Subcutaneous abdominal adipose tissue (tissue), 5 donors: ENCODE results near the gene BIK.

Experiments used
- H3K27ac ChIP-seq: one replicate; pipeline ENCODE4 v1.7.0; 2013; ENCODE audit warnings: low read depth, mild to moderate bottlenecking, inconsistent platforms, low read length, moderate library complexity
- H3K27me3 ChIP-seq, 5 donors: one replicate each; pipeline ENCODE4 v1.7.0; 2013; ENCODE audit warnings: low read length in 5 of 5, inconsistent platforms in 1 of 5; ENCODE audit not compliant: control insufficient read depth in 5 of 5, insufficient read depth in 4 of 5
- H3K36me3 ChIP-seq, 5 donors: one replicate each; pipeline ENCODE4 v1.7.0; 2013; ENCODE audit warnings: low read length in 5 of 5; ENCODE audit not compliant: control insufficient read depth in 5 of 5, insufficient read depth in 5 of 5
- H3K4me1 ChIP-seq, 5 donors: one replicate each; pipeline ENCODE4 v1.7.0; 2013; ENCODE audit warnings: low read length in 5 of 5, mild to moderate bottlenecking in 3 of 5, moderate library complexity in 1 of 5; ENCODE audit not compliant: control insufficient read depth in 5 of 5, insufficient read depth in 5 of 5
- H3K4me3 ChIP-seq, 5 donors: one replicate each; pipeline ENCODE4 v1.7.0; 2013; ENCODE audit warnings: low read length in 5 of 5, low read depth in 1 of 5
- H3K9ac ChIP-seq, 5 donors: one replicate each; pipeline ENCODE4 v1.7.0; 2013; ENCODE audit warnings: low read length in 5 of 5, mild to moderate bottlenecking in 4 of 5, moderate library complexity in 3 of 5
- H3K9me3 ChIP-seq, 5 donors: one replicate each; pipeline ENCODE4 v1.7.0; 2013; ENCODE audit warnings: low read length in 5 of 5; ENCODE audit not compliant: control insufficient read depth in 5 of 5
- donor health status: healthy.
- donor health status: healthy.
- donor health status: healthy.
- donor health status: healthy.
- donor health status: healthy.

BIK gene

DNA sequence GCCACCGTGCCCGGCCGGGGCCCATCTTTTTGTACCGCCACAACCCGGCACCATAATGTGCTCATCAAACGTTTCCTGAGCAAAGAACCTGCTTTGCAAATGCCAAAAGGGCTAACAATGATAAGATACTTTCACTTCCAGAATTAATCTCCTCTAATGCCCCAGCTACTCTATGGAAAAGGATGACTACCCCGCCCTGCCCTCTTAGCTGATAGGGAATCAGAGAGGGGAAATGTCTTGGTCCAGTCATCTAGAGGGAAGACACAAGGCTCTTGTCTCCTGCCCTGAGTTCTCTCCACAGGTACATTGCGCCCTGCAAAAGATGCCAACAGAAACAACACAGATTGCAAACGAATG lies 21.9 kb upstream of the BIK start:
- peak overlapping the region in 3 of 5 donors; percentile 40 to 71 (median 70) for H3K9ac ChIP-seq
- no peaks in the 10 kb centered on the region for H3K27me3 ChIP-seq
- peak overlapping the region; percentile 79 to 94 (median 83) for H3K4me3 ChIP-seq
- no peak overlapping the region for H3K27ac ChIP-seq
- peaks cover 2 to 13% (median 11%) of the 10 kb centered on the region in 5 donors for H3K4me1 ChIP-seq
- no peaks in the 10 kb centered on the region for H3K9me3 ChIP-seq
- H3K36me3 ChIP-seq: peaks cover 0 to 2% (median 0%) of the 10 kb centered on the region in 5 donors

GRCh38 chr22:43088984-43089717 lies 21.4 kb upstream of the BIK start, which contains the start of gene TTLL1:
Gene TTLL1, minus strand, starts transcription at chr22:43089391. Its CDS starts 13,805 bp downstream, at chr22:43075586.
- Histone ChIP-seq H3K27ac (peak within 1 kb of the TSS; percentile 6), H3K4me1 (peaks cover 2 to 13% (median 11%) of the 10 kb centered on the region in 5 donors), H3K4me3 (peak within 1 kb of the TSS; percentile 79 to 94 (median 83)), H3K9ac (peak within 1 kb of the TSS in 4 of 5 donors; percentile 66 to 79 (median 73)), H3K27me3 (no peaks in the 10 kb centered on the region), H3K9me3 (no peaks in the 10 kb centered on the region), H3K36me3 (peaks cover 0 to 2% (median 0%) of the 10 kb centered on the region in 5 donors)

- Histone ChIP-seq H3K9me3 (no peaks in the 10 kb centered on the region), H3K36me3 (peaks cover 0 to 2% (median 0%) of the 10 kb centered on the region in 5 donors), H3K27me3 (no peaks in the 10 kb centered on the region), H3K27ac (no peak overlapping the region), H3K4me3 (no peak overlapping the region), H3K9ac (no peak overlapping the region), H3K4me1 (peaks cover 2 to 13% (median 11%) of the 10 kb centered on the region in 5 donors)
These were observed 20.3 kb upstream of the BIK start for GRCh38 chr22:43090130-43090789.

DNA sequence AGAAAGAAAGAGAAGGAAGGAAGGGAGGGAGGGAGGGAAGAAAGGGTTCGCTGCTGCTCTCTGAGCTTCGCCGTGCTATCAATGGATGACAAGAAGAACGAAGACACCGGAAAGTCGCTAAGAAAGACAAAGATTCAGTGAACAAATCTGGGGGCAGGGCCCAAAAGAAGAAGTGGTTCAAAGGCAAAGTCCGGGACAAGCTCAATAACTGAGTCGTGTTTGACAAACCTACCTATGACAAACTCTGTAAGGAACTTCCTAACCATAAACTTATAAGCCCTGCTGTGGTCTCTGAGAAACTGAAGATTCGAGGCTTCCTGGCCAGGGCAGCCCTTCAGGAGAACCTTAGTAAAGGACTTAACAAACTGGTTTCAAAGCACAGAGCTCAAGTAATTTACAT lies 18.5 kb upstream of the BIK start:
- Histone ChIP-seq H3K36me3 (no peaks in the 10 kb centered on the region), H3K4me1 (peaks cover 2 to 13% (median 11%) of the 10 kb centered on the region in 5 donors), H3K27me3 (no peaks in the 10 kb centered on the region), H3K9ac (no peak overlapping the region), H3K9me3 (peaks cover 0 to 9% (median 5%) of the 10 kb centered on the region in 5 donors), H3K4me3 (no peak overlapping the region), H3K27ac (no peak overlapping the region)

DNA sequence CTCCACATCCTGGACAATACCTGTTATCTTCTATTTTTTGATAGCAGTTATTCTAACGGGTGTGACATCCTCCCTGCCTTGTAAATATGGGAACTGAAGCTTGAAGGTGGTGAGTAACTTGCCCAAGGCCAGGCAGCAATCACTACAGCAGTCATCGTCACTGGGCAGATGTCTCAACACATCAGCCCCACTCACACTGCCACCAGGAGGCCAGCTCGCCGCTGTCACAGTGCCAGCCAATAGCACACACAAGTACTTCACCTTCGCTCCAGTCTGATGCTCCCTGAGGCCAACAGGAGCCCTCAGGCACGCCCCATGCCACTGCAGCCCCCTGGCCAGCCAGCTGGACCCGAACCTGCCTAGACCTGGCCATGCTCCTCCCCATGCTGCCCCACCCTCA lies 16.5 kb upstream of the BIK start:
- Histone ChIP-seq H3K27ac (no peak overlapping the region), H3K9ac (no peak overlapping the region), H3K4me3 (no peak overlapping the region), H3K9me3 (peaks cover 0 to 10% (median 6%) of the 10 kb centered on the region in 5 donors), H3K4me1 (peaks cover 0 to 6% (median 5%) of the 10 kb centered on the region in 5 donors), H3K36me3 (no peaks in the 10 kb centered on the region), H3K27me3 (no peaks in the 10 kb centered on the region)

- no peak overlapping the region for H3K9ac ChIP-seq
- H3K4me1 ChIP-seq: peaks cover 0 to 4% (median 2%) of the 10 kb centered on the region in 5 donors
- peaks cover 0 to 10% (median 6%) of the 10 kb centered on the region in 5 donors for H3K9me3 ChIP-seq
- H3K27me3 ChIP-seq: no peaks in the 10 kb centered on the region
- no peak overlapping the region for H3K4me3 ChIP-seq
- H3K27ac ChIP-seq: no peak overlapping the region
- no peaks in the 10 kb centered on the region for H3K36me3 ChIP-seq
These were observed 16.0 kb upstream of the BIK start for GRCh38 chr22:43094551-43094950.

GRCh38 chr22:43096420-43096819 lies 14.1 kb upstream of the BIK start:
- H3K4me1 ChIP-seq: no peaks in the 10 kb centered on the region

DNA sequence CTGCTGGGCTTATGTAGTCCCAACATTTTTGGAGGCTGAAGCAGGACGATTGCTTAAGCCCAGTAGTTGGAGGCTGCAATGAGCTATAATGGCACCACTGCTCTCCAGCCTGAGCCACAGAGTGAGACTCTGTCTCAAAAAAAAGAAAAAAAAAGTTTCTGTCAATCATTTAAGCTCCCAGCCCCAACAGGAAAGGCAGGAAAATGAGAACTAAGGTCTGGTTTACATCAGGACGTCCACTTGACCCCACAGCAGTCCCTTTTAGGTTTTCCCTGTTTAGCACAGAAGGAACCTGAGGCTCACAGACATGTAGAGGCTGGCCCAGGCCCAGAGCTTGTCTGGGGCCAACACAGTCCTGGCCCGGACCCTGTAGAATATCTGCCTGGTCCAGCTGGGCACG lies 12.2 kb upstream of the BIK start:
- Histone ChIP-seq H3K4me1 (no peaks in the 10 kb centered on the region), H3K9me3 (peaks cover 0 to 10% (median 6%) of the 10 kb centered on the region in 5 donors), H3K27me3 (no peaks in the 10 kb centered on the region), H3K36me3 (no peaks in the 10 kb centered on the region), H3K9ac (no peak overlapping the region), H3K27ac (no peak overlapping the region), H3K4me3 (no peak overlapping the region)

More at GRCh38 chr22:43096420-43096819, 14.1 kb upstream of the BIK start:
- no peak overlapping the region for H3K4me3 ChIP-seq
- H3K9me3 ChIP-seq: peaks cover 0 to 10% (median 6%) of the 10 kb centered on the region in 5 donors
- H3K27me3 ChIP-seq: no peaks in the 10 kb centered on the region
- H3K9ac ChIP-seq: no peak overlapping the region
- no peaks in the 10 kb centered on the region for H3K36me3 ChIP-seq
- no peak overlapping the region for H3K27ac ChIP-seq

- H3K36me3 ChIP-seq: no peaks in the 10 kb centered on the region
- H3K9me3 ChIP-seq: peaks cover 0 to 10% (median 6%) of the 10 kb centered on the region in 5 donors
- no peak overlapping the region for H3K27ac ChIP-seq
- no peak overlapping the region for H3K9ac ChIP-seq
- no peak overlapping the region for H3K4me3 ChIP-seq
- H3K27me3 ChIP-seq: no peaks in the 10 kb centered on the region
- H3K4me1 ChIP-seq: peaks cover 0 to 1% (median 0%) of the 10 kb centered on the region in 5 donors
These were observed 11.5 kb upstream of the BIK start for GRCh38 chr22:43099095-43099494.

- no peaks in the 10 kb centered on the region for H3K36me3 ChIP-seq
- no peak overlapping the region for H3K9ac ChIP-seq
- no peaks in the 10 kb centered on the region for H3K27me3 ChIP-seq
- H3K27ac ChIP-seq: no peak overlapping the region
- peaks cover 0 to 3% (median 0%) of the 10 kb centered on the region in 5 donors for H3K4me1 ChIP-seq
- peaks cover 0 to 10% (median 6%) of the 10 kb centered on the region in 5 donors for H3K9me3 ChIP-seq
- H3K4me3 ChIP-seq: no peak overlapping the region
These were observed 10.3 kb upstream of the BIK start for GRCh38 chr22:43100225-43100624.
